ENCODE results near the gene GATAD2A. TPM values are rescaled to one million over a fixed set of nuclear protein-coding genes. Genes with fewer than 3 reads are reported as not detected.

GATAD2A gene
- total and polyA plus RNA-seq, 10 of the 15 experiments (the other 5 are each of a cell fraction or from before 2014, with no cell fraction given) = 2.6 to 173 (median 32.0) TPM

GRCh38 chr19:19425170-19425875 is 19.8 kb downstream of the GATAD2A start:
- no peak for DNase-seq (ENCODE audit: low read depth, low spot score)
- Histone ChIP-seq H3K27ac (ENCODE audit: control insufficient read depth, insufficient read depth) (no peak overlapping the region), H3K36me3 (ENCODE audit: control insufficient read depth in 2 of 2, insufficient read depth in 2 of 2, low read length in 1 of 2) (peaks cover 0 to 11% of the 10 kb centered on the region in 2 experiments; a peak in 3 of 4 replicates), H3K27me3 (replicated peaks in 1 of 2; ENCODE audit: control insufficient read depth in 2 of 2, insufficient read depth in 2 of 2, low read length in 1 of 2) (no peaks in the 10 kb centered on the region), H3K9ac (ENCODE audit: control insufficient read depth, insufficient read depth, low read length) (no peak overlapping the region), H3K4me1 (ENCODE audit: control insufficient read depth, insufficient read depth, low read length) (peaks cover 12% of the 10 kb centered on the region), H4K20me1 (ENCODE audit: control insufficient read depth, insufficient read depth) (peaks cover 14% of the 10 kb centered on the region), H3K4me3 (no peak overlapping the region), H3K79me2 (ENCODE audit: control insufficient read depth, insufficient read depth, low read length) (peaks cover 85% of the 10 kb centered on the region), H3K9me3 (replicated peaks; ENCODE audit: control insufficient read depth, insufficient read depth, low read length) (no peaks in the 10 kb centered on the region), H3K4me2 (ENCODE audit: control insufficient read depth, insufficient read depth) (peak overlapping the region; percentile 13; the same call in 1 of the 2 replicates), H2AFZ (ENCODE audit: control insufficient read depth, low read depth, low read length) (no peak overlapping the region)
- WGBS (ENCODE audit: insufficient coverage, insufficient replicate concordance, low lambda C conversion rate, missing lambda C conversion rate) = 24% methylated on average over 4 of the region's 5 CpGs
- ChIA-PET CTCF (interaction anchor here (0.6 kb wide), 1 partner anchor 56 kb away, joined by 3 read pairs; no protein-coding TSS in a partner anchor), RAD21 (ENCODE audit: unreplicated experiment) (interaction anchor here (0.9 kb wide), 1 partner anchor 20 kb away, joined by 3 read pairs; the partner anchor contains the start of gene GATAD2A), POLR2A (interaction anchor here (1.2 kb wide), 1 partner anchor 24 kb away, joined by 3 read pairs; no protein-coding TSS in a partner anchor), SMC1A (ENCODE audit: uncharacterized antibody, unreplicated experiment) (interaction anchor here (0.6 to 1.2 kb wide), 3 partner anchors 9 to 41 kb away, joined by 3 read pairs; no protein-coding TSS in a partner anchor)
- in situ Hi-C loops (cut with MboI) (no loop called here), intact Hi-C loops (cut with micrococcal nuclease; ENCODE audit: unreplicated experiment) (no loop called here)
- no peak for TF ChIP-seq SMARCA5 (IDR thresholded peaks at IDR 0.05)
- no peak for ATAC-seq
- no TSS peak for BruUV-seq (replicated peaks)
- FAIRE-seq = no peak

- Histone ChIP-seq H3K36me3 (ENCODE audit: control insufficient read depth in 2 of 2, insufficient read depth in 2 of 2, low read length in 1 of 2) (peaks cover 0 to 12% of the 10 kb centered on the region in 2 experiments; a peak in 3 of 4 replicates), H2AFZ (ENCODE audit: control insufficient read depth, low read depth, low read length) (no peak overlapping the region), H3K9ac (ENCODE audit: control insufficient read depth, insufficient read depth, low read length) (no peak overlapping the region), H3K4me3 (no peak overlapping the region), H3K4me2 (ENCODE audit: control insufficient read depth, insufficient read depth) (no peak overlapping the region), H3K79me2 (ENCODE audit: control insufficient read depth, insufficient read depth, low read length) (peaks cover 84% of the 10 kb centered on the region), H3K4me1 (ENCODE audit: control insufficient read depth, insufficient read depth, low read length) (peaks cover 8% of the 10 kb centered on the region), H3K9me3 (replicated peaks; ENCODE audit: control insufficient read depth, insufficient read depth, low read length) (no peaks in the 10 kb centered on the region), H4K20me1 (ENCODE audit: control insufficient read depth, insufficient read depth) (peaks cover 15% of the 10 kb centered on the region), H3K27ac (ENCODE audit: control insufficient read depth, insufficient read depth) (no peak overlapping the region), H3K27me3 (replicated peaks in 1 of 2; ENCODE audit: control insufficient read depth in 2 of 2, insufficient read depth in 2 of 2, low read length in 1 of 2) (no peaks in the 10 kb centered on the region)
- POLR2A ChIA-PET = interaction anchor here (1.2 kb wide), 1 partner anchor 23 kb away, joined by 3 read pairs; no protein-coding TSS in a partner anchor
- FAIRE-seq (no peak), DNase-seq (ENCODE audit: low read depth, low spot score) (no peak), ATAC-seq (no peak)
- 88% methylated on average over 6 of the region's 6 CpGs for WGBS (ENCODE audit: insufficient coverage, insufficient replicate concordance, low lambda C conversion rate, missing lambda C conversion rate)
- RAD21 ChIA-PET (ENCODE audit: unreplicated experiment) = interaction anchor here (0.9 kb wide), 1 partner anchor 21 kb away, joined by 3 read pairs; the partner anchor contains the start of gene GATAD2A
- in situ Hi-C loops (cut with MboI) (no loop called here), intact Hi-C loops (cut with micrococcal nuclease; ENCODE audit: unreplicated experiment) (no loop called here)
- no TSS peak for BruUV-seq (replicated peaks)
- SMC1A ChIA-PET (ENCODE audit: uncharacterized antibody, unreplicated experiment) = interaction anchor here (0.6 to 1.2 kb wide), 4 partner anchors 8 to 41 kb away, joined by 3 read pairs; no protein-coding TSS in a partner anchor
- CTCF ChIA-PET = interaction anchor here (0.6 kb wide), 1 partner anchor 55 kb away, joined by 3 read pairs; no protein-coding TSS in a partner anchor
- TF ChIP-seq RELA (IDR thresholded peaks at IDR 0.05; ENCODE audit: borderline replicate concordance, partially characterized antibody) (no peak), POLR2AphosphoS2 (IDR thresholded peaks at IDR 0.05; ENCODE audit: low read depth, low read length) (no peak), ETV6 (conservative IDR thresholded peaks at IDR 0.05 in 1 of 2, IDR thresholded peaks at IDR 0.05 in 1 of 2; ENCODE audit: borderline replicate concordance in 1 of 2, low read depth in 1 of 2) (no peak), NFYA (IDR thresholded peaks at IDR 0.05; ENCODE audit: borderline replicate concordance, low read depth, low read length) (no peak), MAX (IDR thresholded peaks at IDR 0.05; ENCODE audit: low read depth, low read length) (no peak), STAT1 (conservative IDR thresholded peaks at IDR 0.05) (no peak), ZZZ3 (IDR thresholded peaks at IDR 0.05; ENCODE audit: control insufficient read depth, insufficient read length, low read depth) (no peak)
- TF ChIP-seq, protein P1, sequence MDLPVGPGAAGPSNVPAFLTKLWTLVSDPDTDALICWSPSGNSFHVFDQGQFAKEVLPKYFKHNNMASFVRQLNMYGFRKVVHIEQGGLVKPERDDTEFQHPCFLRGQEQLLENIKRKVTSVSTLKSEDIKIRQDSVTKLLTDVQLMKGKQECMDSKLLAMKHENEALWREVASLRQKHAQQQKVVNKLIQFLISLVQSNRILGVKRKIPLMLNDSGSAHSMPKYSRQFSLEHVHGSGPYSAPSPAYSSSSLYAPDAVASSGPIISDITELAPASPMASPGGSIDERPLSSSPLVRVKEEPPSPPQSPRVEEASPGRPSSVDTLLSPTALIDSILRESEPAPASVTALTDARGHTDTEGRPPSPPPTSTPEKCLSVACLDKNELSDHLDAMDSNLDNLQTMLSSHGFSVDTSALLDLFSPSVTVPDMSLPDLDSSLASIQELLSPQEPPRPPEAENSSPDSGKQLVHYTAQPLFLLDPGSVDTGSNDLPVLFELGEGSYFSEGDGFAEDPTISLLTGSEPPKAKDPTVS (IDR thresholded peaks at IDR 0.05; ENCODE audit: low read depth, low read length) = no peak
- TF ChIP-seq, protein P2, sequence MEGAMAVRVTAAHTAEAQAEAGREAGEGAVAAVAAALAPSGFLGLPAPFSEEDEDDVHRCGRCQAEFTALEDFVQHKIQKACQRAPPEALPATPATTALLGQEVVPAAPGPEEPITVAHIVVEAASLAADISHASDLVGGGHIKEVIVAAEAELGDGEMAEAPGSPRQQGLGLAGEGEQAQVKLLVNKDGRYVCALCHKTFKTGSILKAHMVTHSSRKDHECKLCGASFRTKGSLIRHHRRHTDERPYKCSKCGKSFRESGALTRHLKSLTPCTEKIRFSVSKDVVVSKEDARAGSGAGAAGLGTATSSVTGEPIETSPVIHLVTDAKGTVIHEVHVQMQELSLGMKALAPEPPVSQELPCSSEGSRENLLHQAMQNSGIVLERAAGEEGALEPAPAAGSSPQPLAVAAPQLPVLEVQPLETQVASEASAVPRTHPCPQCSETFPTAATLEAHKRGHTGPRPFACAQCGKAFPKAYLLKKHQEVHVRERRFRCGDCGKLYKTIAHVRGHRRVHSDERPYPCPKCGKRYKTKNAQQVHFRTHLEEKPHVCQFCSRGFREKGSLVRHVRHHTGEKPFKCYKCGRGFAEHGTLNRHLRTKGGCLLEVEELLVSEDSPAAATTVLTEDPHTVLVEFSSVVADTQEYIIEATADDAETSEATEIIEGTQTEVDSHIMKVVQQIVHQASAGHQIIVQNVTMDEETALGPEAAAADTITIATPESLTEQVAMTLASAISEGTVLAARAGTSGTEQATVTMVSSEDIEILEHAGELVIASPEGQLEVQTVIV (IDR thresholded peaks at IDR 0.05; ENCODE audit: borderline replicate concordance, partially characterized antibody) = no peak
Observed at GRCh38 chr19:19426216-19426615, 20.7 kb downstream of the GATAD2A start.

All from GM12878 (cell line).